DOHH2 (cell line): ENCODE measurements around the gene CXXC5.

Experiments
- H3F3A ChIP-seq: fragments of 200-600 bp; sonication (generic), shearing (Covaris generic); 2 replicates; pipeline ENCODE4 v1.6.0; 2016; ENCODE audit warnings: antibody characterized with exemption, mild to moderate bottlenecking; ENCODE audit not compliant: control insufficient read depth, insufficient read depth
- H3K27ac ChIP-seq: fragments of 200-600 bp; sonication (generic); 2 replicates; pipeline ENCODE4 v1.5.1; 2014; ENCODE audit warnings: low read depth, mild to moderate bottlenecking, low read length, moderate library complexity
- H3K27me3 ChIP-seq: fragments of 200-600 bp; sonication (generic); 2 replicates; pipeline ENCODE4 v1.6.1; 2014; ENCODE audit warnings: mild to moderate bottlenecking, low read length, mixed read lengths; ENCODE audit not compliant: control insufficient read depth
- H3K36me3 ChIP-seq: fragments of 200-600 bp; sonication (generic); 2 replicates; pipeline ENCODE4 v1.6.1; 2014; ENCODE audit warnings: mild to moderate bottlenecking, low read length, moderate library complexity, mixed read lengths; ENCODE audit not compliant: control insufficient read depth
- H3K4me1 ChIP-seq: fragments of 200-600 bp; sonication (generic); 2 replicates; pipeline ENCODE4 v1.6.1; 2014; ENCODE audit warnings: mild to moderate bottlenecking, low read length, mixed read lengths; ENCODE audit not compliant: control insufficient read depth
- H3K4me2 ChIP-seq: fragments of 200-600 bp; sonication (generic); 2 replicates; pipeline ENCODE4 v1.6.0; 2014; ENCODE audit warnings: mild to moderate bottlenecking, low read length, moderate library complexity
- H3K4me3 ChIP-seq: fragments of 200-600 bp; sonication (generic); 2 replicates; pipeline ENCODE4 v1.5.1; 2014; ENCODE audit warnings: mild to moderate bottlenecking, low read length, mixed read lengths
- H3K79me2 ChIP-seq: fragments of 200-600 bp; sonication (generic); 2 replicates; pipeline ENCODE4 v1.6.1; 2014; ENCODE audit warnings: mild to moderate bottlenecking, low read length, mixed read lengths; ENCODE audit not compliant: control insufficient read depth
- H3K9me2 ChIP-seq: fragments of 200-600 bp; sonication (generic); replicated peaks from 2 replicates; pipeline ENCODE4 v1.6.1; 2014; ENCODE audit warnings: mild to moderate bottlenecking, low read length, mixed read lengths; ENCODE audit not compliant: control insufficient read depth
- H3K9me3 ChIP-seq: fragments of 200-600 bp; sonication (generic); 2 replicates; pipeline ENCODE4 v1.6.1; 2014; ENCODE audit warnings: antibody characterized with exemption, low read length, mixed read lengths; ENCODE audit not compliant: control insufficient read depth, insufficient read depth
- H4K20me1 ChIP-seq: fragments of 200-600 bp; sonication (generic); 2 replicates; pipeline ENCODE4 v1.6.0; 2014; ENCODE audit warnings: low read depth, mild to moderate bottlenecking, antibody characterized with exemption, low read length, moderate library complexity; ENCODE audit not compliant: control insufficient read depth, insufficient read depth
- EZH2phosphoT487 ChIP-seq: fragments of 200-600 bp; sonication (generic); IDR thresholded peaks from 2 replicates; pipeline ENCODE4 v1.6.1; 2017; ENCODE audit warnings: borderline replicate concordance, mild to moderate bottlenecking, antibody characterized with exemption, low read length, moderate library complexity, mixed read lengths
- TF ChIP-seq, protein P1 (sequence below): fragments of 200-600 bp; sonication (generic); IDR thresholded peaks from one replicate; pipeline ENCODE4 v1.5.1; 2014; ENCODE audit warnings: antibody characterized with exemption, mild to moderate bottlenecking, low read depth, low read length; ENCODE audit not compliant: poor library complexity, severe bottlenecking

Gene CXXC5

DNA sequence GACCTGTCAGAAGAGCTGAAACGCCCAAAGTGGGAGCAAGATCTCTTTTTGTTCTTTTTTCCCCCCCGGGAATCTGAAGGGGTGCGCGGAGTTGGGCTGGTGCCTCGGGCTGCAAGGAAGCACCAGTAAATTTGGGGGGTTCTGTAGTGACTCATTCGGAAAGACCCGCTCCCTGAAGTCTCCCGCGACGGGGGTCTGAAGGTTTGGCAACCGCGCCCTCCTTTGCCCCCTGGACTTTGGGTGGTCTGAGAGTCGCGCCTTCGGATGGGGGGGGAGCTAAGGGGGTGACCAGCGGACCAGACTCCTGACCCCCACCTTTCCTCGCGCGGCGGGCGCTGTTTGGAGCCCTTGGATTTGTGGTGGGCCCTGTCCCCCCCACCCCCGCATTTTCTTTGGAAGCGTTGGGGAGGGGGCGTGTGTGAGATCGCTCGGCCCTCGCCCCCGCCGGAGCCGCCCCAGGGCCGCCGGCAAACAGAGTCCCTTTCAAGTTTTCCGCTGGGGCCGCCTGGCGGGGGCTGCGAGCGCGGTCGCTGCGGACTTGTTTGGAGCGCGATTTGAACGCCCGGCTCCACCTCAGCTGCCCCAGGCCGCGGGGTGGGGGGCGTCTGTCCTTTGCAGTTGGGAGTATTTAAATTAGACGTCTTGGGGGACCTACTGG lies 2.0 kb downstream of the CXXC5 start:
- Histone ChIP-seq H3K4me3 (peak overlapping the region; percentile 79), H3K36me3 (0 out of 2 replicates have a peak, but pooled peaks cover 3% of the 10 kb centered on the region), H4K20me1 (peaks cover 41% of the 10 kb centered on the region), H3K79me2 (peaks cover 66% of the 10 kb centered on the region), H3K9me2 (no peaks in the 10 kb centered on the region), H3K27me3 (no peaks in the 10 kb centered on the region), H3K27ac (peak overlapping the region; percentile 86), H3K4me1 (peaks cover 66% of the 10 kb centered on the region), H3K9me3 (no peaks in the 10 kb centered on the region), H3K4me2 (peak overlapping the region; percentile 85), H3F3A (peaks cover 16% of the 10 kb centered on the region)
- TF ChIP-seq EZH2phosphoT487, result no peak
- TF ChIP-seq, protein P1, sequence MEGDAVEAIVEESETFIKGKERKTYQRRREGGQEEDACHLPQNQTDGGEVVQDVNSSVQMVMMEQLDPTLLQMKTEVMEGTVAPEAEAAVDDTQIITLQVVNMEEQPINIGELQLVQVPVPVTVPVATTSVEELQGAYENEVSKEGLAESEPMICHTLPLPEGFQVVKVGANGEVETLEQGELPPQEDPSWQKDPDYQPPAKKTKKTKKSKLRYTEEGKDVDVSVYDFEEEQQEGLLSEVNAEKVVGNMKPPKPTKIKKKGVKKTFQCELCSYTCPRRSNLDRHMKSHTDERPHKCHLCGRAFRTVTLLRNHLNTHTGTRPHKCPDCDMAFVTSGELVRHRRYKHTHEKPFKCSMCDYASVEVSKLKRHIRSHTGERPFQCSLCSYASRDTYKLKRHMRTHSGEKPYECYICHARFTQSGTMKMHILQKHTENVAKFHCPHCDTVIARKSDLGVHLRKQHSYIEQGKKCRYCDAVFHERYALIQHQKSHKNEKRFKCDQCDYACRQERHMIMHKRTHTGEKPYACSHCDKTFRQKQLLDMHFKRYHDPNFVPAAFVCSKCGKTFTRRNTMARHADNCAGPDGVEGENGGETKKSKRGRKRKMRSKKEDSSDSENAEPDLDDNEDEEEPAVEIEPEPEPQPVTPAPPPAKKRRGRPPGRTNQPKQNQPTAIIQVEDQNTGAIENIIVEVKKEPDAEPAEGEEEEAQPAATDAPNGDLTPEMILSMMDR, result peak; percentile 46

DNA sequence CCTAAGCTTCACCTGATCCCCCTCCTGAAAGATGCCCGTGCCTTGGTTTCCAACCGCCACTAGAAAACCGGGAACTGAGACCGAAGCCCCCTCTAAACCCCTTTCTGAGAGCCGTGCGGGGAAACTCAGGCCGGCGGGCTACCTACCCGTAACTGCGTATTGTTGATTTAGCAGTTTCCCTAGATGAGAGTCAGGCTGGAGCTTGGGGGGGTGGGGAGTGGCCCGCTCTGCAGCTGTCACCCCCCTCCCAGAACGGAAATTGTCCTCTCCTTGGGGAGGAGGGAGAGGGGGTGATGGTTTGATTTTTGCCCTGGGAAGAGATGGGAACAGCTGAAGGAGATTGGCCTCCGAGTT lies 2.5 kb downstream of the CXXC5 start:
- H3K4me3 ChIP-seq, result peak overlapping the region; percentile 79
- H3K4me1 ChIP-seq, result peaks cover 66% of the 10 kb centered on the region
- no peaks in the 10 kb centered on the region for H3K9me2 ChIP-seq
- H3F3A ChIP-seq, result peaks cover 14% of the 10 kb centered on the region
- H3K4me2 ChIP-seq, result peak overlapping the region; percentile 85
- H3K36me3 ChIP-seq, result 0 out of 2 replicates have a peak, but pooled peaks cover 3% of the 10 kb centered on the region
- no peaks in the 10 kb centered on the region for H3K27me3 ChIP-seq
- no peak for TF ChIP-seq EZH2phosphoT487
- TF ChIP-seq, protein P1, result peak; percentile 1
- no peaks in the 10 kb centered on the region for H3K9me3 ChIP-seq
- H4K20me1 ChIP-seq, result peaks cover 41% of the 10 kb centered on the region
- H3K27ac ChIP-seq, result peak overlapping the region; percentile 86
- H3K79me2 ChIP-seq, result peaks cover 72% of the 10 kb centered on the region

DNA sequence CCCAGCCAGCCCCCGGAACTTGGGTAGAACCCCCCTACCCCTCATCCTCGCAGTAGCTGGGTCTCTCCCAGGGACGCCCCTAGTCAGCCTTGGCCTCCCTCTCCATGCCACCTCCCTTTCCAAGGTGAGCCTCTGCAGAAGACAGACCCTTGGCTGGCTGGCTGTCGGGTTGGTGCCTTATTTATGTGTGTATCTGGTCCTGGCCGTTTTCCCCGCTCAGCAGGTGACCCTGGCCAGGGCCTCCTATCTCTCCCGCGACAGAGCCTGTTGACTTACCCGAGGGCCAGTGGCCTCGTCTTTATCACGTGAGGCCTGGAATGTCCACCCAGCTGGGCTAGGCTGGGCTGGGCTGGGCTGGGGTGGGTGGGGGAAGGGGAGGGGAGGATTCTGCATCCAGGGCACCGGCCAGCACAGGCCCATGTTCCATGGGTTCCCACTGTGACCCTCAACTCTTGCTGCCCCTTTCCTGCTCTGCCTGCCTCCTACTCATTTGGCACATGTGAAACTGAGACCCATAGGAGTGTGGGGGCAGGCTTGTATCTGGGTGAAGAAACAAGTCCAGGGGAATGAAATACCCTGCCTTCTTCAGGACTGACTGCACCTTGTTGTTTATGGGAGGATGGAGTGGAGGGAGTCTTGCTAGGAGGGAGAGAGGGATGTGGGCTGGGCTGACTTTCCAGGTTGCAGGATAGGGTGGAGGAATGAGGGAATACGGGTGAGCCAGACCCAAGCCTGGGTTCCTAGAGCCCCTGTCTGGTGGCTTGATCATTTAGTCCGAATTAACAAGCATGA lies 3.1 kb downstream of the CXXC5 start:
- H3K27ac ChIP-seq, result peak overlapping the region; percentile 86
- H3K9me2 ChIP-seq, result no peaks in the 10 kb centered on the region
- no peaks in the 10 kb centered on the region for H3K27me3 ChIP-seq
- H3K4me2 ChIP-seq, result peak overlapping the region; percentile 85
- peaks cover 77% of the 10 kb centered on the region for H3K79me2 ChIP-seq
- no peaks in the 10 kb centered on the region for H3K9me3 ChIP-seq
- H3K4me3 ChIP-seq, result peak overlapping the region; percentile 79
- H3F3A ChIP-seq, result peaks cover 13% of the 10 kb centered on the region
- H4K20me1 ChIP-seq, result peaks cover 41% of the 10 kb centered on the region
- H3K4me1 ChIP-seq, result peaks cover 67% of the 10 kb centered on the region
- TF ChIP-seq, protein P1, result no peak
- TF ChIP-seq EZH2phosphoT487, result no peak
- H3K36me3 ChIP-seq, result 0 out of 2 replicates have a peak, but pooled peaks cover 3% of the 10 kb centered on the region
